Nucleus accumbens (tissue), 56 donors: ENCODE measurements around the gene PTPRR.
"Not testable (repeated sequence)": the region's sequence is repeated elsewhere in the genome, so short reads cannot be mapped to it uniquely, and the experiment has no call there.

Experiments used
- DNase-seq, 56 donors: peaks; one replicate each; lab custom pipeline; 2025; lab: John Stamatoyannopoulos, UW

PTPRR gene

DNA sequence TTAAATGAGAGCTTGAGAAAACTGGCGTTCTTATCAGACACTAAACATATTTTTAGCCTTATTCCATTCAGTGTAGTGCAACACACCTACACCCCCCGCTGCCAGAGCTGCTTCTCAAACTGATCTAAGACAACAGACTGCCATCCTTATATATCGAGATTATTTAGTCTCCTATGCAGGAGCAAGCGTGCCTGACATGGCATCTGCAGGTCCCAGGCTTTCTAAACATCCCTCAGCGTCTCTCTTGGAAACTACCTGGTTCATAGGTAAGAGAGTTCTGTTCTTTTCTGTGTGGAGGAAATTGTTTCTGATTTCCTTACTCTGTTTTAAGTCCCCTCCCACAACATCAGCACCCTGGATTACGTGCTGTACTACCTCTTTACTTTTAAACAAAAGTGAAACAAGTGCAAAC lies 166.2 kb downstream of the PTPRR start:
- peak in 4 of 56 donors; percentile 3 to 9 (median 8) for DNase-seq

DNA sequence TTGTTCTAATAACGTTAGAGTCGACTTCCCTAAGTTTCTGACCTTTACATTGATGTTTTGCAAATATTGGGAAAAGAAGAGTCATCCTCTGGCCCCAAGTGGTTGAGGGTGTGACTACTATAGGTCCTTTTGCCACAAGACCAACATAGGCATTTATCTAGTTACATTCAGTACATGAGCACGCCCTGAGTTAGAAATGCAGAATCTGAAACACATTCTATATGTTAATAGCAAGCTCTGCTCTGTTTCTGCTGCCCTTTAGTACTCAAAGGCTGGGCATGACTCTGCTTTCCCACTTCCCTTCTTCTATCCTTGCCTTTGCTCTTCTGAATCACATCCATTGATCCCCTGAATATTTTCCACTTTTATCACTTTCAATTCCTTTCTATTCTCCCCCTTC lies 168.2 kb downstream of the PTPRR start:
- DNase-seq, result no peak

GRCh38 chr12:70749931-70750330 lies 170.6 kb downstream of the PTPRR start:
- DNase-seq, result no peak

DNA sequence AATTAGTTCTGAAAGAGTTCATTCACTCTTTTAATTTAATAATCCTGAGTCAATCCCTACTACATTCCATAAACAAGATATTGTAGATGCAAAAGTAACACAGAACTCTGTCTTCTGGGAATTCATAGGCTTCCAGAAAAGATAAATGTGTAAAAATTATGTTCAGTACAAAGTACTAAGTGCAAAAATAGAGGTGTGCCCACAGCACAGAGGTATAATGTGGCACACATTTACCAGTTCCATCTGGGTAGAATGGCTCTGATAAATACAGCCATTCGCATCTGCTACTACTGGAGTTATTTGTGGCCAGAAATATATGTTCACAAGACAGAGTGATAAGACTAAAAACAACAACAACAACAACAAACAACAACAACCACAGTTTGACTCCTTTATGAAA lies 171.7 kb downstream of the PTPRR start:
- no peak for DNase-seq

GRCh38 chr12:70747445-70748260 lies 172.9 kb downstream of the PTPRR start:
- DNase-seq, result no peak

- no peak for DNase-seq
Measured at GRCh38 chr12:70745048-70745447, 175.5 kb downstream of the PTPRR start.

DNA sequence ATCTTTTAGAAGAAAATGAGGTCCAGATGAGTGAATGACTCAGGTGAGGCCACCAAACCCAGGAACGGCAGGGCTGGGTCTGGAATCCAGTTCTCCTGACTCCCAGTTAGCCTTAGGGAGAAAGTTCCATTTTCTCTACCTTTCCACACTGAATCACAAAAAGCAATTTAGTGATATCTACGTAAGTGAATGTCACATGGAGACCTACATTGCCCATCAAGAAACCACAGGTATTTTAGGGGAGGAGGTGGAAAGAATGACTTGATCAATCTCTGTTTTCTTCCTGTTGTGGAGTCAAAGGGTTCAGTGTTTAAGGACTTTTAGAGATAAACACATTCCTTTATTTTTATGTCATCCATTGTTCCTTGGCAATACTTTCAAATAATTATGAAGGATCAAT lies 176.4 kb downstream of the PTPRR start:
- DNase-seq, result no peak

DNA sequence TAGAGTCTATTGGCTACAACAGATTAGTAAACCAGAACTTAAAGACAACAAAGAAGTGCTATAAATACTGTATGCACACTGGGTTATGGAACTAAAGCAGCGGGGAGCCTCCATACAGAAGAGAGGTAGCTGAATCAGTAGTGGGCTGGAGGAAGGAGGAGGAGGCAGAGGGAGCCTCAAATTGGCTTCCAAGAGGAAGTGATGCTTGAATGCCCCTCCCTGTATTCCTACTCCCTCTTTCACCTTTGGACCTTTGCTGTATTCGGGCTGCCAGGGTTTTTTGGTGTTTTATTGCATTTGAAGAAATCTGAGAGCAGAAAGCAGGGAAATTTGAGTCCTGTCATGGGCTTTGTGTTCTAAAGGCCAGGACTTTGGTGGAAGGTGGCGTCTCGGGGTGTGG lies 179.3 kb downstream of the PTPRR start:
- DNase-seq, result no peak

DNA sequence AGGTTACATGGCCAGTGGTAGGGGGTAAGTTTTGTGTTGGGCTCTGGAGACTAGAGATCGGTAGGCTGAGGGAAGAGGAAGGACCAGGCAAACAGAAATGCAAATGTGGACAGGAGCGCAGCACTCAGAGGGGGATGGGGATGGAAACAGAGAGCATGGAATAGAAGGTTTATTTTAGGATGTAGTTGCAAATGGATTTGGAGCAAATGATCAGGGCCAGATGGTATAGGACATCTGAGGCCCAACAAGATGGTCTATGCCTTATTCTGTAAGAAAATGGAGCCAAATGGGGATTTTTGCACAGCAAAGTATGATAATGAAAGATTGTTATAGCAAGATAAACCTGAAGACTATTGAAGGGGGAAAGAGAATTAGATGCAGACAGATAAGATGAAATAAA lies 180.8 kb downstream of the PTPRR start:
- DNase-seq, result no peak

DNA sequence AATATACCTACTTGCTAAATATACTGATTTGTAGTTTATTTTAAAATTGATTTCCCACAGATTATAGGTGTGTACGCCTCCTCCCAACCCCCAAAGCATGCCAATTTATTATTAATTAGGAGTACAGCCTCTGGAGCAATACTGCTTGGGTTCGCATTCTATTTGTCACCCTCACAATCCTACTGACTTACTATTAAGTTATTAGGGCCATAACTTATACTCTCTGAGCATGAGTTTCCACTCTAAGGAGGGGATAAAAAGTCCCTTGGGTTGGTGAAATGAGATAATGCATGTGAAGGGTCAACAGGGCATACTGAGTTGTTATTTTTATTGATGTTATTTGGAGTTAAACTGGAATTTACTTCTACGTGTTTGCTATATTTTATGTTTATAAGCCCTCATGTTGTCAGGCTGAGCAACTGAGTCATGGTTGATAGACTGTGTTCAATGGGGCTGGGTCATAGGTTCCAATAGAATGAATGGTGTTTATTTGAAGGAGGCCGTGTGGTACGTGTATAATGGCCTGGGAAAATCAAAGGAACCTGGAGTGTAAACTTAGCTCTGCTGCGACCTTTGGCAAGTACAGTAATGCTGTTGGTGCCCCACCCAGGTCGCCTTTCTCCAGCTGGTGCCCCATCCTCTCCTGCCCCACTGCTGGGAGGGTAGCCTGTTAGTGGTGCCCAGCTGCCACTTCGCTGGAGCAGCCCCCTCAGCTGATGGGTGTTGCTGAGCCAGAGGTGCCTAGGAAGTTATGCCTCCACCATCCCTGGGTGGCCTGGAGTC lies 184.0 kb downstream of the PTPRR start:
- no peak for DNase-seq

DNA sequence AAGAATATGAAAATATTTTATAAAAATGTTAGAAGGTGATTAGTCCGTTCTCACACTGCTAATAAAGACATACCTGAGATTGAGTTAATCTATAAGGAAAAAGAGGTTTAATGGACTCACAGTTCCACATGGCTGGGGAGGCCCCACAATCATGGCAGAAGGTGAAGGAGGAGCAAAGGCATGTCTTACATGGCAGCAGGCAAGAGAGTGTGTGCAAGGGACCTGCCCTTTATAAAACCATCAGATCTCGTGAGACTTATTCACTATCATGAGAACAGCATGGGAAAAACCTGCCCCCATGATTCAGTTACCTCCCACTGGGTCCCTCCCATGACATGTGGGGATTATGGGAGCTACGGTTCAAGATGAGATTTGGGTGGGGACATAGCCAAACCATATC lies 185.3 kb downstream of the PTPRR start:
- DNase-seq, result not testable (repeated sequence)

- DNase-seq, result peak in 20 of 56 donors; percentile 1 to 46 (median 16)
Measured at GRCh38 chr12:70733385-70733784, 187.2 kb downstream of the PTPRR start.

DNA sequence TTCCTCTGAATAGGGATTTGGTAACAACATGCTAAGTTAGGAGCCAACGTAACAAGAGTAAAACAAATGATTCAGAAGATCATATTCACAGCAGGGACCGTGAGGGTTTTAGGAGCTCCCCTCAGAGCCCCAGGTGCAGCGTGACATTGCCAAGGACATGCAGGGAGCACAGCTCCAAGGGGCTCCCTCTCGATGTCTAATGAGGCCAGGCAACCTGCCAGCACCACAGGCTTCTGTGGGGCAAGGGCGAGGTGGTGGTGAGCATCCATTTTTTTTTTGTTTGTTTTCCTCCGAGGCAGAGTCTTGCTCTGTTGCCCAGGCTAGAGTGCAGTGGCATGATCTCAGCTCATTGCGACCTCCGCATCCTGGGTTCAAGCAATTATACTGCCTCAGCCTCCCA lies 188.3 kb downstream of the PTPRR start:
- DNase-seq, result no peak

- DNase-seq, result no peak
Measured at GRCh38 chr12:70730675-70731180, 189.8 kb downstream of the PTPRR start.

- no peak for DNase-seq
Measured at GRCh38 chr12:70724444-70724843, 196.1 kb downstream of the PTPRR start.

DNA sequence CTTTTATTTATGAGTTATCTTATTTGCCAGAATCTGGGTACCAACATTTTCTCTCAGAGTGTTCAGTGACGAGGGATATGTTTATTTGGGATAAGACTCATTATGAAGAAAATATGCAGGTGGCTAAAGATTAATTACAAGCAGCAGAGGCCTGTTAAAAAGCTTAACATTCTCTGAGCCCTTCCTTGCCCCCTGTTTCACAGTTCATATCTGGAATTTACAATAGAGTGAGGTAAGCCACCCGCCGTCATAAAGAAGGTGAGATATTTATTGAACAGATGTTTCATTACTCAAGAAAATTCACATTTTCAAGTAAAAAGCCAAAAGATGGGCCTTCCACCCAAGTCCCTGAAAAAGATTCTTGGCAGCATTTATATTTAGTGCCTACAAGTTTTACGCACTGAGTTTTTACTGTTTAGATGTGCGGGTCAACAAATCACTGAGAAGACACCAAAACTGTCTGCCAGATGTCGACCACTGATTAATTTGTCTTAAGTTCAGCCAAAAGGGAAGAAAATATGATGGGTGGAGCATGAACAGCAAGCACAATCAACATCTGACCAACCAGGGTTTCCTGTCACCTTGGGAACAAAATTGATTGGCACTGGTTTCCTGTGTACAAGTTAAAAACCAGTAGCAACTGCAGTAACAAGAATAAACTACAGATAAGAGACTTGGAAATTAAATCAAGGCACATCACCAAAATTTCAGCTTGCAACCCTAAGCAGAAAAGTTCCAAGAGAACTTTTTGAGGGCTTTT lies 197.8 kb downstream of the PTPRR start:
- no peak for DNase-seq

GRCh38 chr12:70721656-70722357 lies 198.7 kb downstream of the PTPRR start:
- no peak for DNase-seq

DNA sequence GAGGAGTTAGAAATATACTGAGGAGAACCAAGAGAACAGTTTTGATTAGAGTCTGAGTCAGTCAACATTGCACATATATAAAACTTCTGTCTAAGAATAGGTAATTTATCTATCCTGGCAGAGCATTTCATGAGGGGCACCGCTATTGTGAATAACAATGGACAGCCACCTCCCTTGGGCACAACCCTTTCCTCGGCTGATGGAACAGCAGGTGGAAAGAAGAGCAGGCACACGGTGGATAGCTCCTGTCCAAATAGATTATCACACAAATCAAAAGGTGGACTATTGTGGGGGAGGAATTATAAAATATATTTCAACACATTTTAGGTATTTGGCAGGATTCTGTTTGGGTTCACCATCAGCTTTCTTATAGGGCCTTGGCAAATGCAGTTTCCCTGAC lies 199.3 kb downstream of the PTPRR start:
- DNase-seq, result no peak

DNA sequence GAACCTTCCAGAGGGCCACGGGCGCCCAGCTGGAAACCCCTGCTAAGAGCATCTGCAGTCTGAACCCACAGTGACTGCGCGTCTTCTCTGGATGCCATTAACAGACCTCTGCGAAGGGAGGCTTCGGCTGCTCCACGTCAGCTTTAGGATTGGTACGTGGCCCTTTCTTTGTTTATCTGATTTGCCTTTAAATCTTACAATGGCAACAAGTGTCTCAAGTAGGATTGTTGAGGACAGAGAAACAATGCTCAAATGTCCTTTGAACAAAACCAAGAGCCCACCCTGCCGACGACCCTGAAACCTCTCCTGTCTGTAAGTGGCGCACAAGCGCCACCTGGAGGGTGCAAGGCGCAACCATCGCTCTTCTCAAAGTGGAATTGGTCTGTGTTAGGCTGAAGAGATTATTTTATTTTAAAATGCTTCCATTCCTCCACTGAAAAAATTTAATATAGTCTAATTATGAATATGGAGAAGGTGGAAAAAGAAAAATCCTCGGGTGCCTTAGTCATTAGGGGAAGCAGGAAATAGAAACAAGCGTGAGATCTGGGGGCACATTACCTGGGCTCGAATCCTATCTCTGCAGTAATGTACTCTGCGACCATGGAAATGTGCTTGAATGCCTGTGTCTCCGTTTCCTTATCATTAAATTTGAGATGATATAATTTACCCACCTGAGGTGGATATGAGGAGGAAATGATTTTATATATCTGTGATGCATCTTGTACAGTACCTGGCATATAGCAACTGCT lies 200.7 kb downstream of the PTPRR start:
- peak in 42 of 56 donors; percentile 6 to 72 (median 34) for DNase-seq
